Measurements from ENCODE around the gene RPL27. TPM values are rescaled to one million over a fixed set of nuclear protein-coding genes. Genes with fewer than 3 reads are reported as not detected.
A peak's percentile ranks its signal among the peaks of the same experiment; 100 is the strongest.
"Not testable (repeated sequence)": the region's sequence is repeated elsewhere in the genome, so short reads cannot be mapped to it uniquely, and the experiment has no call there.

RPL27 gene
- total and polyA plus RNA-seq, 8 donors: 842 to 1,820 (median 1,641) TPM

DNA sequence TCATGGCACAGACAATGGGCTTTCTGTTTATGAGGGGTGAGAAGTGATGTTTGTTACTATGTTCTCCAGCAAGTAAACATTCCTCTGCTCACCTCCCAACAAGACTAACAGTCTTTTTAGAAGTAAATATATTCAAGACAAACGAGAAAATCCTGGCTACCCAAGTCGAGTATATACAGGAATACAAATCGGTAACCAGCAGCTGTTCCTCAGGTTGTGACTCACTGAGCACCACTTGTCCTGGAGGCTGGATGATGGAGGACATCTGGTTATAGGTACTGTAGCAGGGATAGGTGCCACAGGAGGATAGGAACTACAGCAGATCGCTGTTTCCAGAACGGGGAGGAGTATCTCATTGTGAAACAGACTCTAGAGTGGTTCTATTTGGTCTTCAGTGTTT is 5.3 kb upstream of the RPL27 start:
- no peaks in the 10 kb centered on the region for H3K27me3 ChIP-seq
- ATAC-seq (no peak), DNase-seq (no peak)
- no peak overlapping the region for H3K27ac ChIP-seq
- H3K4me1 ChIP-seq: peaks cover 0 to 9% of the 10 kb centered on the region in 2 donors
- intact Hi-C loops (cut with DNase I): no loop called here
- H3K4me3 ChIP-seq: no peak overlapping the region
- TF ChIP-seq, protein P1, sequence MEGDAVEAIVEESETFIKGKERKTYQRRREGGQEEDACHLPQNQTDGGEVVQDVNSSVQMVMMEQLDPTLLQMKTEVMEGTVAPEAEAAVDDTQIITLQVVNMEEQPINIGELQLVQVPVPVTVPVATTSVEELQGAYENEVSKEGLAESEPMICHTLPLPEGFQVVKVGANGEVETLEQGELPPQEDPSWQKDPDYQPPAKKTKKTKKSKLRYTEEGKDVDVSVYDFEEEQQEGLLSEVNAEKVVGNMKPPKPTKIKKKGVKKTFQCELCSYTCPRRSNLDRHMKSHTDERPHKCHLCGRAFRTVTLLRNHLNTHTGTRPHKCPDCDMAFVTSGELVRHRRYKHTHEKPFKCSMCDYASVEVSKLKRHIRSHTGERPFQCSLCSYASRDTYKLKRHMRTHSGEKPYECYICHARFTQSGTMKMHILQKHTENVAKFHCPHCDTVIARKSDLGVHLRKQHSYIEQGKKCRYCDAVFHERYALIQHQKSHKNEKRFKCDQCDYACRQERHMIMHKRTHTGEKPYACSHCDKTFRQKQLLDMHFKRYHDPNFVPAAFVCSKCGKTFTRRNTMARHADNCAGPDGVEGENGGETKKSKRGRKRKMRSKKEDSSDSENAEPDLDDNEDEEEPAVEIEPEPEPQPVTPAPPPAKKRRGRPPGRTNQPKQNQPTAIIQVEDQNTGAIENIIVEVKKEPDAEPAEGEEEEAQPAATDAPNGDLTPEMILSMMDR (IDR thresholded peaks at IDR 0.05): no peak
- H3K36me3 ChIP-seq: peaks cover 0 to 70% of the 10 kb centered on the region in 2 donors
- H3K9me3 ChIP-seq: no peaks in the 10 kb centered on the region

DNA sequence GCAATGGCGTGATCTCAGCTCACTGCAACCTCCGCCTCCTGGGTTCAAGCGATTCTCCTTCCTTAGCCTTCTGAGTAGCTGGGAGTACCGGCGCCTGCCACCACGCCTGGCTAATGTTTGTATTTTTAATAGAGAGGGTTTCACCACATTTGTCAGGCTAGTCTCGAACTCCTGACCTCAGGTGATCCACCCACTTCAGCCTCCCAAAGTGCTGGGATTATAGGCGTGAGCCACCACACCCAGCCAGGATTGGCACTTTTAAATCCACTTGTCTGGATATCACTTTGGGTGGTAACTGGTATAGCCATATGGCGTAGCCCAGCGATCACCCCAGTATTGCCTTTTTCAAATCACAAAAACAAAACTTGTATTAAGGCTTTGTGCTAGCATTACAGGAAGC is 4.3 kb upstream of the RPL27 start:
- intact Hi-C loops (cut with DNase I); H3K27ac ChIP-seq; H3K4me1 ChIP-seq; DNase-seq; H3K9me3 ChIP-seq; ATAC-seq; H3K27me3 ChIP-seq; H3K4me3 ChIP-seq: not testable (repeated sequence)
- peaks cover 0 to 60% of the 10 kb centered on the region in 2 donors for H3K36me3 ChIP-seq

DNA sequence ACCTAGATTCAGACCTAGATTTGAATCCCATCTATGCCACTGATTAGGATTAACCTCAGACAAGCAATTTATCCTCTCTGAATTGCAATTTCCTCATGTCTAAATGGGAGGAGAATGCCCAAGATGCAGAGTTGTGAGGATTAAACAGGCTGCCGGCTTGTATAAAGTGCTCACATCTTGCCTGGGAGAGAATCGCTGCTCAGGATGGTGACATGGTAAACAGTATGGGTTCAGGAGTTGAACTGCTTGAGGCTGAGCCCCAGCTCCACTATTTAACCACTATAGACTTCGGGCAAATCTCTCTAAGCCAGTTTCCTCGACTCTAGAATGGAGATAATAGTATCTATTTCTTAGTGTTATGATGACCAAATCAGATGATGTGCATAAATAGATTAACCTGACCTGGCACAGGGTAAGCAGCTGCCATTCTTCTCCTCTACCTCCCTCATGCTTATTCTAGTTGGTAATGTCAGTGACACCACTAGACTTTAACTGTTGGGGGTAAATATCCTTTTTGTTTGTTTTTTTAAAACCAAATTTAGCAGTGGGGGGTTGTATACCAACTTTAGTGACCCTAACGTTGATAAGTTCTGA is 732 bp upstream of the RPL27 start:
- H3K4me1 ChIP-seq: peaks cover 10 to 46% of the 10 kb centered on the region in 2 donors
- peak overlapping the region in 1 of 2 donors; percentile 69 for H3K4me3 ChIP-seq
- no peaks in the 10 kb centered on the region for H3K9me3 ChIP-seq
- no peaks in the 10 kb centered on the region for H3K27me3 ChIP-seq
- TF ChIP-seq, protein P1 (IDR thresholded peaks at IDR 0.05): no peak
- ATAC-seq (peak; percentile 2), DNase-seq (no peak)
- peak overlapping the region; percentile 71 to 92 for H3K27ac ChIP-seq
- H3K36me3 ChIP-seq: peaks cover 5 to 55% of the 10 kb centered on the region in 2 donors
- intact Hi-C loops (cut with DNase I): no loop called here

DNA sequence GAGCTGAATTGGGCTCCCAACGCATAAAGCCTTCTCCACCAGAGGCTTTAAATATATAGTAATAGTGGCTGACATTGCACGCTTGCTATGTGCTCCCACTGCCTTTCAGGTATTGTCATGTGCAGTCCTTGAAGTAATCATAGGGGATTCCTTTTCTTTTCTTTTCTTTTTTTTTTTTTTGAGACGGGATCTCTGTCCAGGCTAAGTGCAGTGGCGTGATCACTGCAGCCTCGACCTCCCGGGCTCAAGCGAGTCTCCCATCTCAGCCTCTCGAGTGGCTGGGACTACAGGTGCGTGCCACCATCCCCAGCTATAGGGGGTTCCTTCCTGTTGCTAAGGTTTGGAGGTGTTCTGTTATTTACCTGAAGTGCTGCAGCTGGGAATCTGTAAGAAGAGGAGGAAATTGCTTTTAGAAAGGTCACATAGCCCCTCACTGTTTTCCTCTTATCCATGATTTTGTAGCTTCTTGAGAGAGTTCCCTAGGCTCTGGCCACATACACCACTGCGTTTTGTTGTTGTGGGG is 845 bp downstream of the RPL27 start:
- Histone ChIP-seq H3K27ac (peak overlapping the region; percentile 81 to 92), H3K36me3 (peaks cover 5 to 55% of the 10 kb centered on the region in 2 donors), H3K9me3 (no peaks in the 10 kb centered on the region), H3K27me3 (no peaks in the 10 kb centered on the region), H3K4me3 (peak overlapping the region; percentile 69), H3K4me1 (peaks cover 10 to 55% of the 10 kb centered on the region in 2 donors)
- TF ChIP-seq, protein P1 (IDR thresholded peaks at IDR 0.05): no peak
- ATAC-seq (no peak), DNase-seq (no peak)
- intact Hi-C loops (cut with DNase I): no loop called here

GRCh38 chr17:43000894-43001293 is 2.7 kb downstream of the RPL27 start:
- intact Hi-C loops (cut with DNase I); H3K4me3 ChIP-seq; H3K9me3 ChIP-seq; DNase-seq; H3K27me3 ChIP-seq; ATAC-seq: not testable (repeated sequence)
- Histone ChIP-seq H3K27ac (peak overlapping the region in 1 of 2 donors; percentile 73), H3K4me1 (peaks cover 10 to 60% of the 10 kb centered on the region in 2 donors), H3K36me3 (peaks cover 5 to 57% of the 10 kb centered on the region in 2 donors)

- ATAC-seq: no peak
- intact Hi-C loops (cut with DNase I): no loop called here
- Histone ChIP-seq H3K36me3 (peaks cover 5 to 57% of the 10 kb centered on the region in 2 donors), H3K9me3 (no peaks in the 10 kb centered on the region), H3K4me1 (peaks cover 14 to 73% of the 10 kb centered on the region in 2 donors), H3K27me3 (no peaks in the 10 kb centered on the region), H3K4me3 (no peak overlapping the region), H3K27ac (no peak overlapping the region)
- TF ChIP-seq, protein P1 (IDR thresholded peaks at IDR 0.05): no peak
- no peak for DNase-seq
Observed at GRCh38 chr17:43003542-43004172, 5.4 kb downstream of the RPL27 start.

Data from left lung (tissue), 10 donors.